GM12874 (cell line): ENCODE measurements around the gene PDLIM4.

Experiments
- CTCF ChIP-seq: IDR thresholded peaks from 2 replicates; pipeline ENCODE4 v1.5.1; 2011; ENCODE audit warnings: low read depth, mild to moderate bottlenecking, control low read depth, low read length, moderate library complexity; ENCODE audit not compliant: insufficient read depth

Gene PDLIM4

GRCh38 chr5:132222649-132223038 lies 34.9 kb upstream of the PDLIM4 start:
- no peak for TF ChIP-seq CTCF

GRCh38 chr5:132223861-132224260 lies 33.6 kb upstream of the PDLIM4 start:
- no peak for TF ChIP-seq CTCF

GRCh38 chr5:132224716-132225115 lies 32.8 kb upstream of the PDLIM4 start:
- no peak for TF ChIP-seq CTCF

- no peak for TF ChIP-seq CTCF
These were observed 32.1 kb upstream of the PDLIM4 start for GRCh38 chr5:132225165-132226032.

- no peak for TF ChIP-seq CTCF
These were observed 30.8 kb upstream of the PDLIM4 start for GRCh38 chr5:132226516-132227234.

GRCh38 chr5:132227235-132227484 lies 30.3 kb upstream of the PDLIM4 start:
- no peak for TF ChIP-seq CTCF

GRCh38 chr5:132227485-132228240 lies 29.8 kb upstream of the PDLIM4 start, which contains the start of gene P4HA2:
Gene P4HA2, minus strand, starts transcription at chr5:132227853. Its CDS starts 9,227 bp downstream, at chr5:132218626.
- no peak for TF ChIP-seq CTCF
